GM19193 (cell line): ENCODE measurements around the gene KCNJ6.

Experiments
- POLR2A ChIP-seq: IDR thresholded peaks from 4 replicates; pipeline ENCODE4 v1.6.1; 2011; ENCODE audit not compliant: insufficient read depth, insufficient read length; ENCODE audit errors: extremely low read depth

Gene KCNJ6

GRCh38 chr21:37827913-37828312 is 88.3 kb downstream of the KCNJ6 start:
- no peak for TF ChIP-seq POLR2A

- TF ChIP-seq POLR2A, result no peak
These were observed 94.3 kb downstream of the KCNJ6 start for GRCh38 chr21:37821786-37822450.

- TF ChIP-seq POLR2A, result no peak
These were observed 95.2 kb downstream of the KCNJ6 start for GRCh38 chr21:37821092-37821491.

GRCh38 chr21:37819372-37819771 is 96.9 kb downstream of the KCNJ6 start:
- no peak for TF ChIP-seq POLR2A

- no peak for TF ChIP-seq POLR2A
These were observed 99.0 kb downstream of the KCNJ6 start for GRCh38 chr21:37817242-37817641.

GRCh38 chr21:37815893-37816292 is 100.4 kb downstream of the KCNJ6 start:
- no peak for TF ChIP-seq POLR2A

- TF ChIP-seq POLR2A, result no peak
These were observed 104.5 kb downstream of the KCNJ6 start for GRCh38 chr21:37811711-37812110.

- no peak for TF ChIP-seq POLR2A
These were observed 108.0 kb downstream of the KCNJ6 start for GRCh38 chr21:37808261-37808660.

- no peak for TF ChIP-seq POLR2A
These were observed 111.0 kb downstream of the KCNJ6 start for GRCh38 chr21:37805266-37805665.

- TF ChIP-seq POLR2A, result no peak
These were observed 112.3 kb downstream of the KCNJ6 start for GRCh38 chr21:37804001-37804400.

- TF ChIP-seq POLR2A, result no peak
These were observed 113.1 kb downstream of the KCNJ6 start for GRCh38 chr21:37803101-37803651.

GRCh38 chr21:37800456-37801061 is 115.7 kb downstream of the KCNJ6 start:
- TF ChIP-seq POLR2A, result no peak

- no peak for TF ChIP-seq POLR2A
These were observed 116.2 kb downstream of the KCNJ6 start for GRCh38 chr21:37800057-37800455.

- TF ChIP-seq POLR2A, result no peak
These were observed 116.8 kb downstream of the KCNJ6 start for GRCh38 chr21:37799211-37800056.

- no peak for TF ChIP-seq POLR2A
These were observed 118.9 kb downstream of the KCNJ6 start for GRCh38 chr21:37797403-37797802.
